Mesendoderm (in vitro differentiated cells): Measurements from ENCODE around the gene RPP25L.

Experiments used
- DNase-seq: peaks from one replicate; pipeline ENCODE4 v3.0.0; 2013
- H2AK5ac ChIP-seq: 2 replicates; pipeline ENCODE4 v1.6.1; 2013; ENCODE audit warnings: low read length, inconsistent platforms
- H2BK120ac ChIP-seq: 2 replicates; pipeline ENCODE4 v1.6.1; 2013; ENCODE audit warnings: low read depth, mild to moderate bottlenecking, low read length, moderate library complexity, mixed read lengths
- H2BK15ac ChIP-seq: replicated peaks from 2 replicates; pipeline ENCODE4 v1.6.1; 2013; ENCODE audit warnings: low read depth, mild to moderate bottlenecking, moderate library complexity
- H2BK5ac ChIP-seq: 2 replicates; pipeline ENCODE4 v1.6.1; 2013; ENCODE audit warnings: low read length, inconsistent platforms
- H3K18ac ChIP-seq: 2 replicates; pipeline ENCODE4 v1.6.1; 2013; ENCODE audit warnings: mild to moderate bottlenecking, low read length, mixed read lengths
- H3K23ac ChIP-seq: one replicate; pipeline ENCODE4 v1.6.1; 2013; ENCODE audit warnings: low read length
- H3K27ac ChIP-seq: 2 replicates; pipeline ENCODE4 v1.5.1; 2013; ENCODE audit warnings: low read depth, mild to moderate bottlenecking, inconsistent platforms, low read length, moderate library complexity
- H3K27me3 ChIP-seq: 2 replicates; pipeline ENCODE4 v1.6.1; 2013; ENCODE audit warnings: low read length, control low read depth, mild to moderate bottlenecking, inconsistent platforms; ENCODE audit not compliant: insufficient read depth, poor library complexity
- H3K36me3 ChIP-seq: 2 replicates; pipeline ENCODE4 v1.6.1; 2013; ENCODE audit warnings: low read length, inconsistent platforms; ENCODE audit not compliant: control insufficient read depth, insufficient read depth
- H3K4ac ChIP-seq: one replicate; pipeline ENCODE4 v1.6.1; 2013; ENCODE audit warnings: low read depth, mild to moderate bottlenecking, low read length, moderate library complexity
- H3K4me1 ChIP-seq: 2 replicates; pipeline ENCODE4 v1.6.1; 2013; ENCODE audit warnings: low read depth, low read length, inconsistent platforms; ENCODE audit not compliant: control insufficient read depth
- H3K4me2 ChIP-seq: 2 replicates; pipeline ENCODE4 v1.6.1; 2013; ENCODE audit warnings: low read length
- H3K4me3 ChIP-seq: 2 replicates; pipeline ENCODE4 v1.5.1; 2013; ENCODE audit warnings: mild to moderate bottlenecking, low read length
- H3K56ac ChIP-seq: one replicate; pipeline ENCODE4 v1.6.1; 2013; ENCODE audit warnings: low read length
- H3K79me1 ChIP-seq: 2 replicates; pipeline ENCODE4 v1.6.1; 2013; ENCODE audit warnings: low read length, inconsistent platforms
- H3K79me2 ChIP-seq: 2 replicates; pipeline ENCODE4 v1.6.1; 2013; ENCODE audit warnings: mild to moderate bottlenecking, low read length; ENCODE audit not compliant: control insufficient read depth, insufficient read depth
- H3K9ac ChIP-seq: 2 replicates; pipeline ENCODE4 v1.6.1; 2013; ENCODE audit warnings: low read length, inconsistent platforms
- H4K5ac ChIP-seq: one replicate; pipeline ENCODE4 v1.6.1; 2013; ENCODE audit warnings: low read length
- H4K8ac ChIP-seq: one replicate; pipeline ENCODE4 v1.6.1; 2013; ENCODE audit warnings: low read depth, mild to moderate bottlenecking, control low read depth, low read length, moderate library complexity
- WGBS: extraction: QIAGEN DNeasy Blood & Tissue Kit; methylation state at CpG from one replicate; pipeline ENCODE4 v1.1.7; 2013; ENCODE audit warnings: low lambda C conversion rate, missing lambda C conversion rate; ENCODE audit not compliant: insufficient coverage; ENCODE audit errors: extremely low coverage; 5-methylcytosine and 5-hydroxymethylcytosine counted together

RPP25L gene

DNA sequence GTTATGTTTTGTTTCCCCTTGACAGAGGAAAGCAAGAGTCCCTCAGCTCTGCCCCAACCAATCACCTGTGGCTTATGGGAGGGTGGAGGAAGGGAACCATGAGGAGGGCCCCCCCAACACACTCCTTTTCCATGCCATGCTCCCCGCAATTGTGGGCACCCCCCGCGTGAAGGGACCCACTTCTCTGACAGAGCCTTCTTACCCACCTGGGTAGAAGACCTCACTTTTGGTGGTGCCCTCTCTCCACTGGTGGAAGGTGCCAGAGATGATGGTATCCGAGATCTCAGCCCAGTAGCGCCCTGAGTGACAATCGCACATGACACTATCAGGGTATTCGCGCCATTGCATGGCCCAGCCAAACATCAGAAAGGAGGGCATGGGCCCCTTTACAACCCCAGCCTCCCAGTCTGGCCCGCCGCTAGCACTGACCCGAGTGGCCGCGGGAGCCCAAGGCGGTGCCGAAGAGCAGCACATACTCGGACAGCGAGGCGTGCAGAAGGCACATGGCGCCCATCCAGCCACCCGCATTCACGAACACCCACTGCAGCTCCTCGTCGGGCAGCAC lies 25.0 kb upstream of the RPP25L start:
- H3K18ac ChIP-seq, result peak overlapping the region; percentile 34
- no peak overlapping the region for H4K5ac ChIP-seq
- peak overlapping the region; percentile 90 for H3K23ac ChIP-seq
- peak overlapping the region; percentile 32 for H2BK5ac ChIP-seq
- H3K79me1 ChIP-seq, result peaks cover 4% of the 10 kb centered on the region
- peak overlapping the region; percentile 92 for H3K4me2 ChIP-seq
- no peak overlapping the region for H2BK15ac ChIP-seq
- H2BK120ac ChIP-seq, result no peak overlapping the region
- H3K36me3 ChIP-seq, result peaks cover 4% of the 10 kb centered on the region
- peaks cover 2% of the 10 kb centered on the region for H3K79me2 ChIP-seq
- DNase-seq, result no peak
- no peak overlapping the region for H2AK5ac ChIP-seq
- H3K56ac ChIP-seq, result peak overlapping the region; percentile 98
- no CpG with 5 or more reads among the region's 23 CpGs for WGBS
- no peak overlapping the region for H4K8ac ChIP-seq
- H3K27me3 ChIP-seq, result peaks cover 2% of the 10 kb centered on the region
- H3K27ac ChIP-seq, result no peak overlapping the region
- H3K4ac ChIP-seq, result no peak overlapping the region
- peak overlapping the region; percentile 98 for H3K9ac ChIP-seq
- H3K4me1 ChIP-seq, result peaks cover 4% of the 10 kb centered on the region
- H3K4me3 ChIP-seq, result peak overlapping the region; percentile 87

DNA sequence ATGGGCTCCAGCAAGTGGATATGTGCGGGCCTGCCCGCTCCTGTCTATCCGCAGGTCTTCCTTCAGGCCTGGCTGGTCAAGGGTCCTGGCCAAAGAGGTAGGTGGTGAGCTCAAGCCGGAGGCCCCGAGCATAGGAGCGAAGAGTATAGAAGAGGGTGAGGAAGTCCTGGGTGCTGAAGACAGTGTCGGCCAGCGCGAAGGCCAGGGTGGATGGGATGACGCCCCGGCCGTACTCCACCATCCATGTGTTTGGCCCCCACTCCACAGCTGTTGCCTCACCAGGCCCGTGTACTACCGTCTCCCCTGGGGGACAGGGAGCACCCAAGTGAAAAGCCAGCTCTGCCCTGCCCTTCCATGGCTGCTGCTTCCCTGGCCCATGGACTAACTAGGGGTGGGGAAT lies 23.7 kb upstream of the RPP25L start:
- Histone ChIP-seq H2BK5ac (no peak overlapping the region), H3K27me3 (peaks cover 8% of the 10 kb centered on the region), H3K4me2 (no peak overlapping the region), H3K4me1 (peaks cover 4% of the 10 kb centered on the region), H2BK120ac (no peak overlapping the region), H3K23ac (no peak overlapping the region), H3K27ac (no peak overlapping the region), H3K4ac (no peak overlapping the region), H2AK5ac (no peak overlapping the region), H3K79me2 (peaks cover 2% of the 10 kb centered on the region), H3K9ac (peak overlapping the region; percentile 29), H3K56ac (peak overlapping the region; percentile 2), H2BK15ac (no peak overlapping the region), H3K79me1 (peaks cover 4% of the 10 kb centered on the region), H4K5ac (no peak overlapping the region), H3K18ac (no peak overlapping the region), H3K4me3 (no peak overlapping the region), H3K36me3 (peaks cover 4% of the 10 kb centered on the region), H4K8ac (no peak overlapping the region)
- no peak for DNase-seq
- WGBS, result no CpG with 5 or more reads among the region's 14 CpGs

DNA sequence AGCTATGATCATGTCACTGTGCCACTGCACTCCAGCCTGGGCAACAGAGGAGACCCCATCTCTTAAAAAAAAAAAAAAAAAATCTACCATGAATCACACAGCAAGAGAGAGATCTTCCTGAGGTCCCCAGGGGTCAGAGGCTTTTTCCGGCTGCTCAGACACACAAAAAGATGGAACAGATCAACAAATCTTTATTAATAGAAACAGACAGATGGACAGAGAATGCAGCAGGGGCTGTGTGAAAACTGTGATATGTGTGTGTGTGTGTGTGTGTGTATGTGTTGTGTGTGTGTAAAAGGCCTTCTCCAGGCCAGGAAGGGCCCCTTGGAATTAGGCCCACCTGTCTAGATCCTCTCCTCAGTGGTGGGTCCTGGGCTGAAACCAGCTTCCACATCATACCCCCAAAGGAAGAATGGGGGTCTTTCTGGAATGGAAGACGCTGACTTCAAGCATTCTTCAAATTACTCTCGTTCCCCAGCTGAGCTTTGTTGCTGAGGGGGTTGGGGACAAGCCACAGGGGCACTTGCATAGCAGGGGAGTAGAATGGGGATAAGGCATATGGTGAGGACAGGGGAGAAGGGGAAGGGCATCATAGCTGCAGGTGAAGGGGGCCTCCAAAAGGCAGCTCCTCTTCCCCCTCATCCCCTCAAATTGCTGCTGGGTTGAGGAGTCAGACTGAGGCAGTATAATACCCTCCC lies 22.8 kb upstream of the RPP25L start:
- H2BK15ac ChIP-seq, result no peak overlapping the region
- no CpG with 5 or more reads among the region's 3 CpGs for WGBS
- no peak overlapping the region for H3K4me2 ChIP-seq
- H2BK5ac ChIP-seq, result no peak overlapping the region
- H2BK120ac ChIP-seq, result no peak overlapping the region
- peaks cover 2% of the 10 kb centered on the region for H3K79me2 ChIP-seq
- no peak overlapping the region for H3K4me3 ChIP-seq
- H4K5ac ChIP-seq, result no peak overlapping the region
- no peak overlapping the region for H4K8ac ChIP-seq
- H2AK5ac ChIP-seq, result no peak overlapping the region
- no peak overlapping the region for H3K27ac ChIP-seq
- no peak overlapping the region for H3K23ac ChIP-seq
- no peak overlapping the region for H3K18ac ChIP-seq
- peaks cover 15% of the 10 kb centered on the region for H3K27me3 ChIP-seq
- peaks cover 4% of the 10 kb centered on the region for H3K36me3 ChIP-seq
- H3K4ac ChIP-seq, result no peak overlapping the region
- DNase-seq, result no peak
- peaks cover 4% of the 10 kb centered on the region for H3K79me1 ChIP-seq
- no peak overlapping the region for H3K56ac ChIP-seq
- peaks cover 4% of the 10 kb centered on the region for H3K4me1 ChIP-seq
- no peak overlapping the region for H3K9ac ChIP-seq

DNA sequence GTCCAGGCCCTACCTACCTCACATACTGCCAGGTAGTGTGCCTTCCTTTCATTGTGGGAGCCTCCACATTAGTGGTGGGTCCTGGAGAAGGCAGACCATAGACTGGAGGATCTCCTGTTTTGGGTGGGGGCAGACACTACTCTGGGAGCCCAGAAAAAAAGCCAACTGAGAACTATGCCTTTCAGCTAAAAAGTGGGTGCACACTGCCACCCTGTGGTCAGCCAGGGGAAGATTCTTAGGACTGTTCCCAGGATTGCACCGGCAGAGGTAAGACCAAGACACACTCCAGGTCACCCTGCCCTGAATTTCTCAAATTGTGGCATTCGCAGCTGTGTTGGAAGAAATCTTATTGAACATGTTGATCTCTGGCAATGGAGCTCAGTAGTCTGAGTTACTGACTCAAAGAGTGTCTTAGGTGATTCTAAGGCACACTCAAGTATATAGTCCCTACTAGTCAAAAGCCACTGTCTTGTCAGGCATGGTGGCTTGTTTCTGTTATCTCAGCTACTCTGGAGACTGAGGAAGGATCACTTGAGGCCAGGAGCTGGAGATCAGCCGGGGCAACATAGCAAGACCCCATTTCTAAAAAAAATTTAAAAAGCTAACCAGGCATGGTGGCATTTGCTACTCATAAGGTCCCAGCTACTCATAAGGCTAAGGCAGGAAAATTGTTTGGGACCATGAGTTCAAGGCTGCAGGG lies 22.1 kb upstream of the RPP25L start:
- no peak overlapping the region for H2BK5ac ChIP-seq
- no peak overlapping the region for H3K4me2 ChIP-seq
- H3K4me3 ChIP-seq, result no peak overlapping the region
- no peak overlapping the region for H2BK120ac ChIP-seq
- peaks cover 2% of the 10 kb centered on the region for H3K79me2 ChIP-seq
- H3K56ac ChIP-seq, result peak overlapping the region; percentile 73
- H3K27me3 ChIP-seq, result peaks cover 21% of the 10 kb centered on the region
- H3K4ac ChIP-seq, result no peak overlapping the region
- H3K18ac ChIP-seq, result no peak overlapping the region
- no peak overlapping the region for H2BK15ac ChIP-seq
- DNase-seq, result peak; percentile 80
- H3K27ac ChIP-seq, result no peak overlapping the region
- peaks cover 4% of the 10 kb centered on the region for H3K4me1 ChIP-seq
- H3K23ac ChIP-seq, result no peak overlapping the region
- no peak overlapping the region for H4K8ac ChIP-seq
- peaks cover 4% of the 10 kb centered on the region for H3K79me1 ChIP-seq
- no CpG with 5 or more reads among the region's 3 CpGs for WGBS
- H4K5ac ChIP-seq, result no peak overlapping the region
- H3K9ac ChIP-seq, result peak overlapping the region; percentile 44
- H2AK5ac ChIP-seq, result peak overlapping the region; percentile 88
- peaks cover 4% of the 10 kb centered on the region for H3K36me3 ChIP-seq

DNA sequence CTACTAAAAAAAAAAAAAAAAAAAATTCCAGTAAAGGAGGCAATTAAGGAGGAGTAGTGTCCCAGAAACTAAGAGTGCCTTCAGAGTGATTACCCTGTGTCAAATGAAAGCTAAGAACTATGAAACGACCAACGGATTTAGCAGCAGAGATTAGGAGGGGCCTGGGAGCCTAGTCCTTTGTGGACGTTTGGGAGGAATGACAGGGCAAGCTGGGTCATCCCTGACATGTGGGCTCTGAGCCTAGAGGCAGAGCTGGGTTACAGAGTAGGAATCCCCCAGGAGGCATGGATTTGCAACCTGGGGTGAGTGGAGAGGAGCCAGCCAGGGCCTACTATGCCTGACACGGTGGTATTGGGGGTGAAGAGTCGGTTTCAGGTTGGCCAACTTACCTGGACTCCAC lies 21.3 kb upstream of the RPP25L start:
- H3K56ac ChIP-seq, result no peak overlapping the region
- WGBS, result no CpG with 5 or more reads among the region's 5 CpGs

More for the DNA sequence above, 21.3 kb upstream of the RPP25L start:
- Histone ChIP-seq H3K4me3 (no peak overlapping the region), H3K79me2 (peaks cover 2% of the 10 kb centered on the region), H3K36me3 (peaks cover 4% of the 10 kb centered on the region), H2BK120ac (no peak overlapping the region), H4K5ac (no peak overlapping the region), H3K4ac (no peak overlapping the region), H2BK15ac (no peak overlapping the region), H3K27ac (no peak overlapping the region), H3K4me2 (no peak overlapping the region), H3K79me1 (peaks cover 4% of the 10 kb centered on the region), H4K8ac (no peak overlapping the region), H3K23ac (no peak overlapping the region), H2AK5ac (no peak overlapping the region), H3K4me1 (peaks cover 3% of the 10 kb centered on the region), H2BK5ac (no peak overlapping the region), H3K9ac (no peak overlapping the region), H3K18ac (no peak overlapping the region), H3K27me3 (peaks cover 27% of the 10 kb centered on the region)
- DNase-seq, result no peak
